DMS79 (cell line): ENCODE results near the gene ERICH2.
"Not testable (repeated sequence)": the region's sequence is repeated elsewhere in the genome, so short reads cannot be mapped to it uniquely, and the experiment has no call there.

Source experiments
- DNase-seq: peaks from one replicate; lab custom pipeline; 2025; lab: John Stamatoyannopoulos, UW

Gene ERICH2, protein sequence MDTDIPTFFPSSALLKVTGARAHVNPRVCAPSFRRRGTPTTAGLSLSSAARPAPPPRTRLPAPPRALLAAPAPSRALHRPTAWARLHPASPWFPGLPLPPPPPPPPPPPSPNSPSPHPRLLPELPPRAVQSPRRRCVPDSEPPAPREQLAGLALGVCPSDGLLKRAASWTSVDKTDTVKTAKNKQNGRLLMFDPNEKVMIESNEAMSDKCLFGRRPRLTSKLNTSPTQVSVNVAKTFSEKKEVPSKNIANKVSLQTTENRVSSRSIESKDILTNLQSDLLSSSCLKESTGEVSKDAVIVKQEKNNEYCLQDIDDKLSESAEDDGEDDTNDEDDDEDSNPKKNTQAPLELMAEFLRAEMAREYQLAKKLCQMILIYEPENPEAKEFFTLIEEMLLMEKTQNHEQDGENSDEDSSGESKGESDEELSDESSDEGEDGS

DNA sequence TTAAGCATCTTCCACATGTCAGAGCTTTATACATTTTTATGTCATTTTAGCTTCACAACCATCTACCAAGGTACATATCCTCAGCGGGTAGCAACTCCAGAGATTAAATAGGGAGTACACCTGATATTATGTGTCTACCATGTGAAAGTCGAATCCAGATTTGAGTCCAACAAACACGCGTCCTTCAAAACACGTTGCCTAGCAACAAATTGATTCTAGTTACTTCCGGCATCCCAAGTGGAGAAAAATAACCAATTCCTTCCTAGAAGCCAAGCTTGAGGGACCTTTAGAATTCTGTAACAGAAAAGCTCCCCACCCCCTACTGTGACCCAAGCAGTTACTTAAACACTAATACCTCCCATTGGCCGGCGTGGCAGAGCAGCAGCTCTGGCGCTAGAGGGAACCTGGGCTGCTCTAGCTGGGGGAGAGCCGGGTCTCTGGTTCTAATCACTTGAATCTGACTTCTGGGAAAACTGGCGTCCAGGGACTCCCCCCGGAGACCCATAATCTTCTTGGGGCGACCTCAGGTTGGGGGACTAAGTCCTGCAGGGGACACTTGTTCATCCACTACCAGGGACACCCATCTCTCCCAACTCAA, at the start of gene ERICH2:
Gene ERICH2 (plus strand): TSS at position 371 of the 598 bp plus-strand sequence. CDS start 304 bp downstream, outside the sequence.
- peak; percentile 60 for DNase-seq

DNA sequence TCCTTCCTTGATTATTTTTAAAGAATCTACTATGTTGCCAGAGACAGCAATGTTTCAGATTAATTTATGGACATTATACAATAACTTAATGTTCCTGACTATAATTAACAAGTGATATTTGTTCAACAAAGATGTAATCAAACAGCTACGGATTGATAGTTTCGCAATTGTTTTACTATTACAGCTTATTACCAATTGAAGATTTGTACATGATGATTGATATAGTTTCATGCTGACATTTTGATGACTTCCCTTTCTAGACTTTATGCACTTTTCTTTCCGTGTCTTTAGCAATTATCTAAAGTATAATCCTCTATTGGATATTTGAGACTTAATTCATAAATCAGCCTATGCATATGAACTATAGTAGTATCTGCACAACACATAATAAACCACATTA, 48.5 kb upstream of the ERICH2 start:
- no peak for DNase-seq

DNA sequence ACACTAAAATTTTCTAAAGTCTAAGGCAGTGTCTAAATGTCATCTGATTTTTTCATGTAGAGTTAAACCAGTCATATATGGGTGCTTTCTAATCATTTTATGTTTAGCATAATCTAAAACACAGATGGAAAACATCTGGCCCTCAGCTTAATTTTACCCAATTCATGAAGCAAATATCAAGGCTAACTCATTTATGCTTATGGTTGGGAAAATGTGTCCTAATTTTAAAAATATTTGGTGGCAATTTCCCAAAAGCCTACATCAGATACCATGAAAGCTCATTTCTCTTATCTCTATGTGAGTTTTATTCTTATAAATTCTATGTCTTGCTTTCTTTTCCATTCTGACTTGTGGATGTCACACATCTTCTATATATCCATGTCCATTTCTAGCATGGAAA, 47.9 kb upstream of the ERICH2 start:
- DNase-seq: no peak

DNA sequence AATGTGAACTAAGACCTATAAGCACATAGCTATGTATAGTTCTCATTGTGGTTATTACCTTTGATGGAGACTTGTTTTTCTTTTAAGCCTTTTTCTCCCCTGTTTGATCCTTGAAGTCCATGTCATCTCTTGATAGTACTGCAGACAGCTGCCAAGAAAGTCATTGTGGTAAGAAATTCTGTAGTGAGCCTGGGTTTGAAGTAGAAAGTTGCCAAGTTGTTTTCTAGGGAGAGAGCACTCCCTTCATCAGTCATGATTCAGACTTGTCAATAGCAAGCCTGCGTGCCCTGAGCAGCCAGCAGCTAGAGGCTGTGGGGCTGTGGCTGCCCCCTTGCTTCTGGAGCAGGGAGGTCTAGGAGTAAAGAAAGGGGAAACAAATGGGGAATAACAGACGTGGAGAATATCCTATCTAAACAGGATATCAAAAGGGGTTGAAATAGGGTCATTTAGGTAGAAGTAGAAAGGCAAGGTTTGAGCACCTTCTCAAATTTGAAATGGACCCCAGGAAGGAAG, 46.7 kb upstream of the ERICH2 start:
- no peak for DNase-seq

DNA sequence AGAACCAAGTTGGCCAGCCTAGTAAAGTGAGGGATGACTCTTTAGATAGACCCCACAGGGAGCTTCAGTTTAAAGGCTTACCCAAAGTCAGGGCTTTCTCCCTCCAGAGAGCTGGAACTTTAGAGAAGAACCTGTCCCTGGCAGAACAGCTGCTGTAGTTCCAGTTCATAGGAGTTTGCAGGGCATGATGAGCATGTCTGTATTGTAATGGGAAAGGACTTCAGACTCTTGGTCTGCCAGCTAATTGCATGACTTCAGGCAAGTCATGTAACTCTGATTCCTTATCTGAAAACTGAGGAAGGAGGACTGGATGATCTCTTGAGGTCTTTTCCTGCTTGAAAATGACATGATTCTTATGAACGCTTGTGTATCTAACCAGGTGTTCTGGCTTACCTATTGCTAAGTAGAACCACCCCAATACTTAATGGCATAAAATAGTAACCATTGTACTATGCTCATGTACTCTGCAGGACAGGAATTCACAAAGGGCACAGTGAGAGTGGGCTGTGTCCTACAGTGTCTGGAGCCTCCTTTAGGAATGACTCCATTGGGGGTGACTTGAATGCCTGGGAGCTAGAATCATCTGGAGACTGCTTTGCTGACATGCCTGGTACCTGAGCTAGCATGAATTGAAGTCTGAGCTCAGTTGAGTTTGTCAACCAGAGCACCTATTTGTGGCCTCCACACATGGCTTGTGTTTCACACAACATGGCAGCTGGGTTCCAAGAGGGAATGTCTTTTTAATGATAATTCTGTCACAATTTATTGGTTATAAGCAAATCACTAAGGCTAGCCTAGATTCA, 36.2 kb upstream of the ERICH2 start:
- DNase-seq: no peak

DNA sequence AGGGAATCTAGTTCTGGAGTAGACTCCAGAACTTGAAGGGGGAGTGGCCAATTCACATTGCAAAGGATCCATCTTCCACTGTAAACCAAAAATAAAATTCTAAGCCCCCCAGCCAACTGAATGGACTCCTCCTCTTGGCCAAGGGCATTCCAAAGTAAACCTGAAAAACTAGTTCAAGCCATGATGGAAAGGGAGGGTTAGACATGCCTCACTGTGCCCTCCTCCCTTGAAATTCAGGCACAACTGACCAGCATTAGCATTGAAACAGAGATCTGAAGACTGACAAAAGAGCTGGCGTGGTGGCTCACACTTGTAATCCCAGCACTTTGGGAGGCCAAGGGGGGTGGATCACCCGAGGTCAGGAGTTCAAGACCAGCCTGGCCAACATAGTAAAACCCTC, 35.6 kb upstream of the ERICH2 start:
- DNase-seq: not testable (repeated sequence)

DNA sequence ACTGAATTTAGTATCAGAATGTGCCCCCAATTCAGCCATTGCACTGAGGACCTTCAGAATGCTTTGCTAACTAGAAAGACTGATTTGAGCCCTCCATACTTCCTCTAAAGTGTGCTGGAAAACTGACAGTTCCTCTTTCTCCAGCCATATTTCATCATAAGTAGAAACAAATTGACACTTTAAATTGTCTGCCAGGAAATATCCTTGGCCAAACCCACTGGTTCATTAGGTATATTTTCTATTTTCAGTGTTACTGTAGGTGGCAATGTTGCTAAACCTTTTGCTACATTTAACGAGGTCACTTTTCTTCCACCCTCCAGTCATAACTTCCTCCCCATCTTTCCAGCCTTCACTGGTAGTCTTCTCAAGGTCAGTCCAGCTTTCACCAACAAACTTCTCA, 33.5 kb upstream of the ERICH2 start:
- DNase-seq: no peak

DNA sequence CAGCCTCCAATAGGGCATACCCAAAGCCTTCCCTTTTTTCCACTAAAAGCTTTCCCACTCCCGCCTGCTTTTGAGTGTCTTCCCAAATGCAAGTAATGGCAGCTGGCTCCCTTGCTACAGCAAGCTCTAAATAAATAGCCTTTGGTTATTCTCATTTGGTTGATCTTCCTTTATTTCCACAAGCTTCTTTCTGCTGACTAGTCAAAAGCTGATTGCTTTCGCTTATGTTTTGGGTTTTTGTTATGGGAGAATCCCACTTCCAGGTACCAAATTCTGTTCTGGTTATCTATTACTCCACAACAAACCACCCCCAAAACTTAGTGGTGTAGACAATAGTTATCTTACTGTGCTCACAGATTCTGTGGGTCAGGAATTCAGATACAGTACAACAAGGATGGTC, 32.8 kb upstream of the ERICH2 start:
- no peak for DNase-seq

DNA sequence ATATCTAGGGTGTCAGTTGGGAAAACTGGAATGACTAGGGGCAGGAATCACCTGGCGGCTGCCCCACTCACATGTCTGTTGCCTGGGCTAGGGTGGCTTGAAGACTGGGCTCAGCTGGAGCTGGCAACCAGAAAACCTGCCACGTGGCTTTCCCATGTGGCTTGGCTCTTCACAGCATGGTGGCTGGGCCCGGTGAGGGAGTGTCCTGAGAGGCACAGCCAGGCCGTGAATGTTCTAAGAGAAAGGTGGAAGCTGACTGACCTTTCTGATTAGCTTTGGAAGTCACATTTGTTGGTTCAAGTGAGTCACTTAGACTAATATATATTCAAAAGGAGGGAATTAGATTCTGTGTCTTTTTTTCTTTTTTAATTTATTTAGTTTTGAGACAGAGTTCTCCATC, 32.4 kb upstream of the ERICH2 start:
- DNase-seq: no peak

DNA sequence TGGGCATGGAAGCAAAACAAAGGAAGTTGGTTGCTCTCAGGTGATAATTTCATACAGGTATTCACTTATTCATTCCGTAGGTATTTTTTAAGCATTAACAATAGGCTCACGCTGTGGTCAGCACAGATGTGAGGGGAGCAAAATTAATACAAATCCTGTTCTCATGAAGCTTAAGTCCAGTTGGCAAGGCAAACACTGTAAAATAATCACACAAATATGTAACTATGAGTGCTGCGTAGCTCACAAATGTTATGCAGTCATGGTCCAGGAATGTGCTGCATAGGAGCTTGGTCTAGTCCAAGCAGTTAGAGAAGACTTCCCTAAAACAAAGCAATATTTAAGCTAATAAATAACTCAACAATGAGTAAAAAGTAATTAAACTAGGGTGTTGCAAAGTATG, 31.1 kb upstream of the ERICH2 start:
- DNase-seq: no peak

DNA sequence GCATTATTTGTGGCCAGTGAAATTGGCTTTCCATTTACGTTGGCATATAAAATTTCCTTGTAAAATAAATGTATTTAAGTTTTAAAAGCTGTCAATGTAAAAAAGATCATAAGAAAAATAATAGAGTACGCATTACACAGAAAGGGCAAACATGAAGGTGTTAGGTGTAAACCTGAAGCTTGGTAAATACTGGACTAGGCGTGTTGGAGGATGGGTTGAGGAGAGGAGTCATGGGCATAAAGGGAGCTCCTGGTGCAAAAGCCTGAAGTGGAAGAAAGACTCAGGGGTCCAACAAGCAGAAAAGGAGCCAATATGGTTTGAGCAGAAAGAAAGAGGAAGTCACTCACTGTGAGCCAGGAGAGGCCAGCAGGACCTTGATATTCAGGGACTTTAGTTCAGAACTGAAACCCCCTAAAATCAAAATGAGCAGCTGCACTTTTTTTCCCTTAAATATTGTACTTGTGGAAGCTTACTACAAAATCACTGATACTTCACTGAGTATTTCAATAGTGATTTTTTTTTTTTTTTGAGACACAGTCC, 30.6 kb upstream of the ERICH2 start:
- DNase-seq: no peak

DNA sequence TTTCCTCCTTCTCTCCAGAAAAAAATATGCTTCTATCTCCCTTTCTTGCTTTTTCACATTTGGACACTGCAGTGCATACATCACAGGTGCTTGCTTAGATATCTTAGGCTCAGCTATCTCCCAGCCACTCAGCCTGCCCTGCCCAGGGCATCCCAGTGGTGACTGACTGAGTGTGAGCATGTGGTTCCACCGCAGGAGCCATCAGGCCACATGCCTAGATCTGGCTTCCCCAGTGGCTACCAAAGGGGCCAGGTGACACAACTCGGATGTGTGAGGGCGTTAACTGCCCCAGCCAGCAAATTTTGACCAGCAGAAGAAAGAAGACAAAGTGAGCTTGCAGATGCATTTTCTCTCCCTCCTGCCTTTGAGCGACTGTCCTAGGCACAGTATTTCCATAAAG, 29.5 kb upstream of the ERICH2 start:
- DNase-seq: no peak

DNA sequence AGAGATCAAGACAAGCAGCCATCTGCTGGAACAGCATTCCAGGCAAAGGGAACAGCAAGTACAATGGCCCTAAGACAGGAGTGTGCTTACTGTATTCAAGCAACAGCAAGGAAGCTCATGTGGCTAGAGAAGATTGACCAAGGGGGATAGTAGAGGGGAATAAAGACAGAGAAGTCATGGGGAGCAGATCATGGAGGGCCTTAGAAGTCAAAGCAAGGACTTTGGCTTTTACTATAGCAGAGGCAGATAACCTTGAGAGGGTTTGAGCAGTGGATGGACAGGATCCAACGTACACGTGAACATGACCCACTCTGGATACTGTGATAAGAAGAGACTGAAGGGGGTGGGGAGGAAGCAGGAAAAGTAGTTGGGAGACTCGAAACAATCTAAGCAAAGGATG, 28.2 kb upstream of the ERICH2 start:
- DNase-seq: no peak

DNA sequence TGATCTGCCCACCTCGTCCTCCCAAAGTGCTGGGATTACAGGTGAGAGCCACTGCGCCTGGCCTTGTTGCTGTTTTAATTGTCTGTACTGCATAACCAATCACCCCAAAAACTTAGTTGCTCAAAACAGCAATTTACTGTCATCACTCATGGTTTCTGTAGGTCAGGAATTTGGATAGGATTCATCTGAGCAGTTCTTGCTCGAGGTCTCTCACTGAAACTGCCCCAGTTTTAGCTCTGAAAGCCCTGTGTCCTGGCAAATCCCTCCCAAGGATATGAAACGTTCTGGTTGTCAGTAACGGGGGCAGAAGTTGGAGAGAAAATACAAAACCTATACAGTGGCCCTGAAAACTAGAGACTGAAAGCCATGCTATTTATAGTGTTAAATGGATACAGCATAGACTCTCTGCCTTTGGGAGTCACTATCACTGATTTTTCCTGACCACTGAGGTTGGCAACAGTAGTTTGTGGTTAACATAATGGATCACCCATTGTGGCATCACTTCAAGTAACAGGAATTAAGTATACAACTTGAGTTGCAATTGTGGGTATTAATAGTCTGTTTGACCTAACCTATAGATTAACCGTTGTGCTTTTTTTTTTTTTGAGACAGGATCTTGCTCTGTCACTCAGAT, 27.2 kb upstream of the ERICH2 start:
- DNase-seq: no peak

DNA sequence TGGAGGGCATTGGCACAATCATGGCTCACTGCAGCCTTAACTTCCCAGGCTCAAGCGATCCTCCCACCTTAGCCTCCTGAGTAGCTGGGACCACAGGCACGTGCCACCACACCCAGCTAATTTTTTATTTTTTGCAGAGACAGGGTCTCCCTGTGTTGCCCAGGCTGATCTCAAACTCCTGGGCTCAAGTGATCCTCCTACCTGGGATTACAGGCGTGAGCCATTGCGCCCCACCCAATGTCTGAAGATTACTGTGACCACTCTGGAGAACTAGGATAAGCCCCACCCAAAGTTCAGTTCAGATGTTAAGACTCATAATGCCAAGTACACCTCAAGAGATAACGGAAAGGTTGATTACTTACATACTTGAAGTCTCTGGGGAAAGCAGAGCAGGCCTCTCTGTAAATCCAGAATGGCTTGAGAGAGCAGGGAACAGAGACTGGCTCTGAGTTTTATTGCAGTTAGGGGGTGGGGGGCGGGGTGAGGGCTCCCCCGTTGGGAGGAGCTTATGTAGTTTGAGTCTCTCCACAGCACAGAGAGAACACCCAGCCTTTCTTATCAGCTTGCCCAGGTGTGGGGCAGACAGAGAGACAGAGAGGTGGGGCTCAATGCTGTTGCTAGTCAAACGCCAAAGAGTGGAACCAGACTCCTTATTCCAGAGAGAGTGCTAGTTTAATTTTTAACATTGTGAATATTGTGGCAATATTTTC, 26.5 kb upstream of the ERICH2 start:
- no peak for DNase-seq

DNA sequence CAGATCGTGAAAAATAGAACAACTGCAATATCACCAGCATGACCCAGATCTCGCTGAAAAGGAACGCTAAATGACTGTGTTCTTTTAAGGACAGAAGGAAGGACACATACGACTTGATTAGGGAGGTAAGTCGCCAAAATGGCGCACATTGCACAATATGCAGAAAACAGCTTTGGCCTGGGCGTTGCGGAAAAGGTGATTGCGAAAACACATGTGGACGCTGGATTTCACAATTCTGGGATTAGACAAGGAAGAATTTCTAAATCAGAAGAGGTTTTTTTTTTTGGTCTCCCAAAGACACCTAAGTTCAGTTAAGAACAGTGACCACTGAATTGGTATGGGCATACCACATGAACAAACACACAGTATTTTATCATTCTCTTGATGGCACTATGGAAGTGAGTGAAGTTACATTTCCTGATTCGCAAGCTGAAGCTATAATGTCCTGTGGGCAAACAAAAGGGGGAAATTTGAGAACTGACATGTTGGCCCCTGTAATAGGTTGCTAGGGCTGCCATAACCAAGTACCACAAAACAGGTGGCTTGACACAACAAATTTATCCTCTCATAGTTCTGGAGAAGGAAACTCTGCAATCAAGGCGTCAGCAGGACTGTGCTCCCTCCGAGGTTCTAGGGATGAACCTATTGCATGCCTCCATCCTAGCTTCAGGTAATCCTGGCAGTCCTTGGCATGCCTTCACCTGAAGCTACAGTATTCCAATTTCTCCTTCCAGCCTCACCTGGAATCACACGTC, 25.8 kb upstream of the ERICH2 start:
- DNase-seq: no peak

DNA sequence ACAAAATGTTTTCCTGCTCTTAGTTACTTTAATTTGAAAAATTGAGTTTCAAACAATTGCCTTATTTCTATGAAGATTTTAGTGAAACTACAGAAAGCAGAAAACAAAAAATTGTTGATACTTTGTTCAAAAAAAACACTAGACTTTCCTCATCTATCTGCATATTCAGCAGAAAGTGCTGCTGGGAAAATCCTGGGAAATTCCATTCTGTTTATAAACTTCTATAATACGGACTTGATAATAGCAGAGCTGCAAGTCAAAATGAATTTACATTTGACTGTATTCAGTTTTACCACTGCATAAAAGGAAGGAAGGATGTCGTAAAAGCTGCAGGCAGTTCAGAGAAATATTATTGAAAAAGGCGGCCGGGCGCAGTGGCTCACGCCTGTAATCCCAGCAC, 24.9 kb upstream of the ERICH2 start:
- no peak for DNase-seq

DNA sequence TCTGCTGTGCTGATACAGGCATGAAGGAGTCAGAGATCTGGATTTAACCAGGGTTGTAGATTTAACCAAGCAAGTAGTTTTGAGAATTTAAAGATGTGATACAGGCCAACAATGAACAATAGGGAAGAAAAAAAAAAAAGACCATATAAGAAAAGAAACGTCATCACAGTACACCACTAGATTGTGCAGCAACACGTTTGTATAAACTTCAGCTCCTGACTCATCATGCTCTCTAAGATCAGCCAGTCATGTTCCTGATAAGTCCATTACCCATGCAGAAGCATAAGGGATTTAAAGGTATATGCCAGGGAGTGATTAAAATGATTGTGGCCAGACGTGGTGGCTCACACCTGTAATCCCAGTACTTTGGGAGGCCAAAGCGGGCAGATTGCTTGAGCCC, 22.3 kb upstream of the ERICH2 start:
- no peak for DNase-seq

DNA sequence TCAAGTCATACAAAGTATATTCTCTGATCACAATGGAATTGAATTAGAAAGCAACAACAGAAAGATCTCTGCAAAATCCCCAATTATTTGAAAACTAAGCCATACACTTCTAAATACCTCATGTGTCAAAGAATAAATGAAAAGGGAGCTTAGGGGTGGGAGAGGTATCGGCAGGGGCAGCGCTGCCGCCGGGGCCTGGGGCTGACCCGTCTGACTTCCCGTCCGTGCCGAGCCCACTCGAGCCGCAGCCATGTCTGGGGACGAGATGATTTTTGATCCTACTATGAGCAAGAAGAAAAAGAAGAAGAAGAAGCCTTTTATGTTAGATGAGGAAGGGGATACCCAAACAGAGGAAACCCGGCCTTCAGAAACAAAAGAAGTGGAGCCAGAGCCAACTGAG, 18.6 kb upstream of the ERICH2 start:
- DNase-seq: not testable (repeated sequence)

DNA sequence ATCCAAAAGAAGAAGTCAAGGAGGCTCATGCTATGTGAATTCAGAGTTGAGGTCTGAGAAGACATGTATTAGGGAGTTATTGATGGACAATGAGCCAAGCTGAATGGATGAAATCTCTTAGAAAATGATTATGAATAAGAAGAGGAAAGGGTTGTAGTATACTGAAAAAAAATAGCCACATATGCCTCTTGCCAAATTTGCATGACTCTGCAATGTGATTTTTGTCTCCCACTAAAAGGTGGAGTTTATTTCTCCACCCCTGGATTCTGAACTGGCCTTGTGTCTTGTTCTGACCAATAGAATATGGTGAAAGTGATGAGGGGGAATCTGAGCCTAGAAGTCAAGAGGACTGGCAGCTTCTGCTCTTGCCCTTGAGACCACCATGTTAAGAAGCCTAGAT, 8.6 kb upstream of the ERICH2 start:
- no peak for DNase-seq

DNA sequence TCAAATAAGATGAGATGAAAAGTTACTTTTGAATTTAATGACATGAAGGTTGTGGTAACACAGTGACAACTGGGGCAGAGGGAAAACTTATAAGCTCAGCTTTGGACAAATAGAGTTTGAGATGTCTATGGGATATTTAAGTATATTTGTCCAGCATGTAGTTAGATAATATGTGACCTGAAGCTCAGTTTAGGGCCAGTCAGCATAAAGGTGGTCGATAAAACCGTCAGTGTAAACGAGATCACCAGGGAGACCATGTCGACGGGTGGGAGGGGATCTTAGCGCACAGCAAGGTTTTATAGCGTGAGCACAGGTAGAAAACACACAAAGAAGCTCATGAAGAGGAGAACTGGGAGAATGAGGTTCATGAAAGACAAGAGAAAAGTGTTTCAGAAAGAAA, 7.4 kb upstream of the ERICH2 start:
- DNase-seq: no peak
